Fibroblast of lung (primary cell): Measurements from ENCODE around the gene CD82.

Source experiments
- EZH2 ChIP-seq: IDR thresholded peaks from 2 replicates; pipeline ENCODE4 v1.5.1; 2012; ENCODE audit warnings: low read length, control low read depth, mild to moderate bottlenecking; ENCODE audit errors: missing control alignments
- TF ChIP-seq, protein P1 (sequence below), 2 donors: IDR thresholded peaks in 1 of 2; conservative IDR thresholded peaks in 1 of 2; 1 replicate in 1 of 2; 2 replicates in 1 of 2; pipeline ENCODE4 v1.5.1; 2011 to 2012; ENCODE audit warnings: low read length in 2 of 2, control low read depth in 1 of 2, inconsistent platforms in 1 of 2, low read depth in 1 of 2, mild to moderate bottlenecking in 1 of 2

- TF ChIP-seq, protein P1, sequence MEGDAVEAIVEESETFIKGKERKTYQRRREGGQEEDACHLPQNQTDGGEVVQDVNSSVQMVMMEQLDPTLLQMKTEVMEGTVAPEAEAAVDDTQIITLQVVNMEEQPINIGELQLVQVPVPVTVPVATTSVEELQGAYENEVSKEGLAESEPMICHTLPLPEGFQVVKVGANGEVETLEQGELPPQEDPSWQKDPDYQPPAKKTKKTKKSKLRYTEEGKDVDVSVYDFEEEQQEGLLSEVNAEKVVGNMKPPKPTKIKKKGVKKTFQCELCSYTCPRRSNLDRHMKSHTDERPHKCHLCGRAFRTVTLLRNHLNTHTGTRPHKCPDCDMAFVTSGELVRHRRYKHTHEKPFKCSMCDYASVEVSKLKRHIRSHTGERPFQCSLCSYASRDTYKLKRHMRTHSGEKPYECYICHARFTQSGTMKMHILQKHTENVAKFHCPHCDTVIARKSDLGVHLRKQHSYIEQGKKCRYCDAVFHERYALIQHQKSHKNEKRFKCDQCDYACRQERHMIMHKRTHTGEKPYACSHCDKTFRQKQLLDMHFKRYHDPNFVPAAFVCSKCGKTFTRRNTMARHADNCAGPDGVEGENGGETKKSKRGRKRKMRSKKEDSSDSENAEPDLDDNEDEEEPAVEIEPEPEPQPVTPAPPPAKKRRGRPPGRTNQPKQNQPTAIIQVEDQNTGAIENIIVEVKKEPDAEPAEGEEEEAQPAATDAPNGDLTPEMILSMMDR (conservative IDR thresholded peaks at IDR 0.05 in 1 of 2, IDR thresholded peaks at IDR 0.05 in 1 of 2; ENCODE audit: low read depth in 1 of 2, low read length in 2 of 2) = no peak
- no peak for TF ChIP-seq EZH2
These were observed 31.3 kb upstream of the CD82 start for GRCh38 chr11:44533921-44534711.
